Epithelial cell of esophagus (primary cell): ENCODE measurements around the gene YPEL4.

Experiments used
- DNase-seq: peaks from one replicate; pipeline ENCODE4 v3.0.0; 2010; ENCODE audit warnings: low read depth
- H3K4me3 ChIP-seq: 2 replicates; pipeline ENCODE4 v1.5.1; 2011; ENCODE audit warnings: mild to moderate bottlenecking, low read length, control low read depth
- CTCF ChIP-seq: IDR thresholded peaks from 2 replicates; pipeline ENCODE4 v1.5.1; 2011; ENCODE audit warnings: low read depth, mild to moderate bottlenecking, low read length, control low read depth, inconsistent platforms; ENCODE audit not compliant: insufficient read depth; ENCODE audit errors: missing control alignments

YPEL4 gene

GRCh38 chr11:57674251-57674650, 24.5 kb upstream of the YPEL4 start:
- TF ChIP-seq CTCF = no peak
- H3K4me3 ChIP-seq = no peak overlapping the region
- peak; percentile 27 for DNase-seq

DNA sequence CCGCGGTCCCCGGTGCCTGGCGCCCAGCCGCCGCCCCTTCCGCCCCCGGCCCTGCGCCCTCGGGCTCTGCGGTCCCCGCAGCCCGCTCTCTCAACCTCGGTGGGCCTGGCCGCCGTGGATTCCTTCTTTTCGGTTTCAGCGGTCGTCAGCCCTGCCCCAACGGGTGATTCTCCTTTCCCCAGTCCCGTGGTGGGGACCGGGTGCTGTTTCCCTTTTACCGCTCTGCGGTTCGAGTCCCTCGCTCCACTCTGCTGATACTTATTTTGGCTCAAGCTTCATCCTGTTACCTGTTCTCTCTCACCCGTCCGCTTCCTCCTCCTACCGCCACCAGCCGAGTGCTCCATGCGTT, 18.7 kb upstream of the YPEL4 start:
- H3K4me3 ChIP-seq = peak overlapping the region; percentile 86
- peak; percentile 38 for DNase-seq
- TF ChIP-seq CTCF = no peak

DNA sequence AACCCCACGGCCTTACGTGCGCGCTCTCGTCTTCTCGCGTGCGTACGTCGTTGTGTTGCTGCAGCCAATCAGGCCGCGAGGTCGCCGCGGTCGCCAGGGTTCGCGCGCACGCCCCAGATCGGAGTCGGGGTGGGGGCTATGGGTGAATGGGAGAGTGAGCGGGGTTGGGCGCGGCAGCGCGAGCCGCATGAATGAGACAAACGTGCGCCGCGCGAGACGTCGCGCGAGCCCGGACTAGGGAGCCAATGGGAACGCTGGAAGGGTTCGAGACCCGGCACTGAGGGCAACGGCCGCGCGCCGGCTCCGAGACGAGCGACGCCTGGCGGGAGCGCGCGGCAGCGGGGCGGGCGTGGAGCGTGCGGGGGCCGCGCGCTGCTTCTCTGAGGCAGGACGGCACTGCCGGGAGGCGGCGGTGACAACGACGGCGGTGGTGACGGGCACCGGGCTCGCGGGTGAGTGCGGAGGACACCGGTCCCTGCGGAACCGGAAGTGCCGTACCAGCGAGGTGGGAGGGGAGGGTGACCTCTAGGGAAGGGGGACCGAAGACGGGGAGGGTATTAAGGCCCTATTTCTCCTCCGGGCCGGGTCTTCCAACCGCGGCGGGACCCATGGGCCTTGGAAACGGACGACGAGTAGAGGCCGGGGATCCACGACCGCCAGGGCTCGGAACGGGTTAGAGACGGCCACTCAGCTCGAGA, 18.2 kb upstream of the YPEL4 start, which contains the start of gene ZDHHC5:
Gene ZDHHC5 (plus strand): TSS at position 379 of the 698 bp plus-strand sequence. CDS start 4,977 bp downstream, outside the sequence.
- peak; percentile 100 for DNase-seq
- H3K4me3 ChIP-seq = peak within 1 kb of the TSS; percentile 86

GRCh38 chr11:57667117-57667735, 17.5 kb upstream of the YPEL4 start:
- no peak for TF ChIP-seq CTCF
- peak overlapping the region; percentile 86 for H3K4me3 ChIP-seq
- DNase-seq = peak; percentile 99

More for the DNA sequence above, 18.2 kb upstream of the YPEL4 start, which contains the start of gene ZDHHC5:
- no peak for TF ChIP-seq CTCF

- H3K4me3 ChIP-seq = no peak overlapping the region
- TF ChIP-seq CTCF = no peak
- no peak for DNase-seq
Measured at GRCh38 chr11:57663975-57664374, 14.3 kb upstream of the YPEL4 start.

GRCh38 chr11:57662893-57663292, 13.2 kb upstream of the YPEL4 start:
- DNase-seq = peak; percentile 39
- peak; percentile 39 for TF ChIP-seq CTCF
- H3K4me3 ChIP-seq = no peak overlapping the region
